ENCODE results near the gene DCBLD2. TPM values are rescaled to one million over a fixed set of nuclear protein-coding genes. Genes with fewer than 3 reads are reported as not detected.
"Not testable (repeated sequence)": the region's sequence is repeated elsewhere in the genome, so short reads cannot be mapped to it uniquely, and the experiment has no call there.

DCBLD2 gene
- total RNA-seq, 4 donors from 2014 or later, result 46.0 to 74.3 (median 54.6) TPM

DNA sequence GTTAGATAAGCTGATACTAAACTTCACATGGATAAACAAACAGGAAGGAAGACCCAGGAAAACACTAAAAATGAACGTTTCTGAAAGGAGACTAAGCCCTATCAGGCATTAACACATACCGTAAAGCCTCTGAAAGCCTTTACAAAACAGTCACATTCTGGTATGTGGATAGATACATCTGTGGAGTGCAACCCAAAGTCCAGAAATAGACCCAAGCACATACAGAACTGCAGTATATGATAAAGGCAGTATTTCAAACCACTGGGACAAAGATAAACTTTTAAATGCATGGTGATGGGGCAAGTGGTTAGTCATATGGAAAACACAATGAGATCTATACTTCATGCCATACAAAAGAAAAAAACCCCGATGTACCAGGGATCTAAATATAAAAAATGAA, 26.0 kb downstream of the DCBLD2 start:
- Histone ChIP-seq H3K27ac (no peak overlapping the region), H3K9me3 (no peaks in the 10 kb centered on the region), H3K4me1 (no peaks in the 10 kb centered on the region), H3K4me3 (replicated peaks in 1 of 3) (no peak overlapping the region), H3K27me3 (no peaks in the 10 kb centered on the region), H3K36me3 (no peaks in the 10 kb centered on the region)
- DNase-seq, result no peak
- 59 to 66% methylated on average over 3 of the region's 3 CpGs for WGBS, 2 donors
- intact Hi-C loops (cut with DNase I), result no loop called here
- TF ChIP-seq, protein P1, sequence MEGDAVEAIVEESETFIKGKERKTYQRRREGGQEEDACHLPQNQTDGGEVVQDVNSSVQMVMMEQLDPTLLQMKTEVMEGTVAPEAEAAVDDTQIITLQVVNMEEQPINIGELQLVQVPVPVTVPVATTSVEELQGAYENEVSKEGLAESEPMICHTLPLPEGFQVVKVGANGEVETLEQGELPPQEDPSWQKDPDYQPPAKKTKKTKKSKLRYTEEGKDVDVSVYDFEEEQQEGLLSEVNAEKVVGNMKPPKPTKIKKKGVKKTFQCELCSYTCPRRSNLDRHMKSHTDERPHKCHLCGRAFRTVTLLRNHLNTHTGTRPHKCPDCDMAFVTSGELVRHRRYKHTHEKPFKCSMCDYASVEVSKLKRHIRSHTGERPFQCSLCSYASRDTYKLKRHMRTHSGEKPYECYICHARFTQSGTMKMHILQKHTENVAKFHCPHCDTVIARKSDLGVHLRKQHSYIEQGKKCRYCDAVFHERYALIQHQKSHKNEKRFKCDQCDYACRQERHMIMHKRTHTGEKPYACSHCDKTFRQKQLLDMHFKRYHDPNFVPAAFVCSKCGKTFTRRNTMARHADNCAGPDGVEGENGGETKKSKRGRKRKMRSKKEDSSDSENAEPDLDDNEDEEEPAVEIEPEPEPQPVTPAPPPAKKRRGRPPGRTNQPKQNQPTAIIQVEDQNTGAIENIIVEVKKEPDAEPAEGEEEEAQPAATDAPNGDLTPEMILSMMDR (IDR thresholded peaks at IDR 0.05), result no peak
- no peak for TF ChIP-seq POLR2A (IDR thresholded peaks at IDR 0.05)

DNA sequence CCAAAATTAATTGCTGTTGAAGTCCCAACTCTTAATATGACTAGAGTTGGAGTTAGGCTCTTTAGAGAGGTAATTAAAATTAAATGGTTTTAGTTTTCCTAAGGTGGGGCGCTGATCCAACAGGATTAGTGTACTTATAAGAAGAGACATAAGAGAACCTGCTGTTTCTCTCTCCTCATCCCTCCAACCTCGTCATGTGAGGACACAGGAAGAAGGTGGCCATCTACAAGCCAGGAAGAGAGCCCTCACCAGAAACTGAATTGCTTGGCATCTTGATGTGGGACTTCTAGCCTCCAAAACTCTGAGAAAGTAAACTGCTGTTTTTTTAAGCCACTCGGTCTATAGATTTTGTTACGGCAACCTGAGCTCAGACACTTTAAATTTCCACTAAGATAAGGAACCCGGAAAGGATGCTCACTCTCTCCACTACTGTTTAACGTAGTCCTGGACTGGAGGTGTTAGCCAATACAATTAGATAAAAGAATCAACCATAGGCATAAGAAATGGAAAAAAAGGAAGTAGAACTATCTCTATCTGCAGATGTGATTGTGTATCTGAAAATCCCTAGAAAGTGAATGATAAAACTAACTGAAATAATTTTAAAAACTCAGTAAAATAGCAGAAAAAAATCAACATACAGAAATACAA, 26.8 kb downstream of the DCBLD2 start:
- 81 to 89% methylated on average over 6 of the region's 6 CpGs for WGBS, 2 donors
- H3K4me1 ChIP-seq, result no peaks in the 10 kb centered on the region
- H3K4me3 ChIP-seq (replicated peaks in 1 of 3), result no peak overlapping the region
- intact Hi-C loops (cut with DNase I), result no loop called here
- no peaks in the 10 kb centered on the region for H3K27me3 ChIP-seq
- TF ChIP-seq, protein P1 (IDR thresholded peaks at IDR 0.05), result no peak
- no peak for TF ChIP-seq POLR2A (IDR thresholded peaks at IDR 0.05)
- no peaks in the 10 kb centered on the region for H3K9me3 ChIP-seq
- H3K36me3 ChIP-seq, result no peaks in the 10 kb centered on the region
- H3K27ac ChIP-seq, result no peak overlapping the region
- no peak for DNase-seq

DNA sequence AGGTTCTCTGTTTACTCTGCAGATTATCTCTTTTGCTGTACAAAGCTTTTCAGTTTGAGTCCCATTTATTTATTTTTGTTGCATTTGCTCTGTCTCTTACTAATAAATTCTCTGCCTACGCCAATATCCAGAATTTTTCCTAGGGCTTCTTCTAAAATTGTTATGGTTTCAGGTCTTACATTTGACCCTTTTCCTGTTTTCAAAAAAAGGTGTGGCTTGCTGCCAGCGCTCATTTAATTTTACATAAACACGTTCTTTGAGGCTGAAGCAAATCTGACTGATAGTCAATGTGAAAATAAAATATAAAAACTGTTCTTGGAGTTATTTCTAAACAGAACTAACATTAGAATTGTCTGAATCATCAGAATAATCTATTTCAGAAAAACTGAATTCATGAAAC, 32.1 kb downstream of the DCBLD2 start:
- intact Hi-C loops (cut with DNase I), result no loop called here
- no peaks in the 10 kb centered on the region for H3K4me1 ChIP-seq
- 81 to 85% methylated on average over 3 of the region's 3 CpGs for WGBS, 2 donors

DNA sequence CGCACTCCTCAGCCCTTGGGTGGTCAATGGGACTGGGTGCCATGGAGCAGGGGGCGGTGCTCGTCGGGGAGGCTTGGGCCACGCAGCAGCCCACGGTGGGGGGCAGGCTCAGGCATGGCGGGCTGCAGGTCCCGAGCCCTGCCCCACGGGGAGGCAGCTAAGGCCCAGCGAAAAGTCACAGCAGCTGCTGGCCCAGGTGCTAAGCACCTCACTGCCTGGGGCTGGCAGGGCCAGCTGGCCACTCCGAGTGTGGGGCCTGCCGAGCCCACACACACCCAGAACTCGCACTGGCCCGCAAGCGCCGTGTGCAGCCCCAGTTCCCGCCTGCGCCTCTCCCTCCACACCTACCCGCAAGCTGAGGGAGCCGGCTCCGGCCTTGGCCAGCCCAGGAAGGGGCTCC, 43.5 kb downstream of the DCBLD2 start:
- H3K27ac ChIP-seq; H3K36me3 ChIP-seq; H3K4me1 ChIP-seq; H3K9me3 ChIP-seq; intact Hi-C loops (cut with DNase I); H3K4me3 ChIP-seq (replicated peaks in 1 of 3); H3K27me3 ChIP-seq; DNase-seq: not testable (repeated sequence)
- 92 to 100% methylated on average over 6 to 17 of the region's 21 CpGs for WGBS, 2 donors

More for the DNA sequence above, 32.1 kb downstream of the DCBLD2 start:
- H3K27me3 ChIP-seq, result no peaks in the 10 kb centered on the region
- no peaks in the 10 kb centered on the region for H3K36me3 ChIP-seq
- H3K9me3 ChIP-seq, result no peaks in the 10 kb centered on the region
- TF ChIP-seq, protein P1 (IDR thresholded peaks at IDR 0.05), result no peak
- TF ChIP-seq POLR2A (IDR thresholded peaks at IDR 0.05), result no peak
- no peak overlapping the region for H3K4me3 ChIP-seq (replicated peaks in 1 of 3)
- DNase-seq, result no peak
- H3K27ac ChIP-seq, result no peak overlapping the region

DNA sequence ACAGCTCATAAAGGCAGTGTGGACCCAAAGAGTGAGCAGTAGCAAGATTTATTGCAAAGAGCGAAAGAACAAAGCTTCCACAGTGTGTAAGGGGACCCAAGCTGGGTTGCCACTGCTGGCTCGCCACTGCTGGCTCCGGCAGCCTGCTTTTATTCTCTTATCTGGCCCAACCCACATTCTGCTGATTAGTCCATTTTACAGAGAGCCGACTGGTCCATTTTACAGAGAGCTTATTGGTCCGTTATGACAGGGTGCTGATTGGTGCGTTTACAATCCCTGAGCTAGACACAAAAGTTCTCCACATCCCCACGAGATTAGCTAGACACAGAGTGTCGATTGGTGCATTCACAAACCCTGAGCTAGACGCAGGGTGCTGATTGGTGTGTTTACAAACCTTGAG, 44.2 kb downstream of the DCBLD2 start:
- H3K4me1 ChIP-seq; H3K27me3 ChIP-seq; H3K4me3 ChIP-seq (replicated peaks in 1 of 3); DNase-seq; intact Hi-C loops (cut with DNase I); H3K9me3 ChIP-seq; H3K27ac ChIP-seq; H3K36me3 ChIP-seq: not testable (repeated sequence)
- WGBS, 2 donors, result 88 to 94% methylated on average over 9 of the region's 9 CpGs

DNA sequence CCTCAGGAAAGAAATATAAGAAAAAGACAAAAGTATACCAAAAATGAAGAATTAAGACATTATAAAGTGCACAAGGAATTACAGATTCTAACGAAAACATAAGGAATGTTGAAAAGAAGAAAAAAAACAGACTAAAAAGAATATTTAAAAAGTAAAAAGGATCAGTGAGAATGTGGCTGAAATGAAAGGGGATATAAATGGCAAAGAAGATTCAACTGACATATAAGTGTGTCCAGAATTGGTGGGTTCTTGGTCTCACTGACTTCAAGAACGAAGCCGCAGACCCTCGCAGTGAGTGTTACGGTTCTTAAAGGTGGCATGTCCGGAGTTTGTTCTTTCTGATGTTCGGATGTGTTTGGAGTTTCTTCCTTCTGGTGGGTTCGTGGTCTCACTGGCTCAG, 44.8 kb downstream of the DCBLD2 start:
- DNase-seq, result no peak
- no peaks in the 10 kb centered on the region for H3K9me3 ChIP-seq
- H3K36me3 ChIP-seq, result no peaks in the 10 kb centered on the region
- no peak overlapping the region for H3K4me3 ChIP-seq (replicated peaks in 1 of 3)
- peaks cover 0 to 3% of the 10 kb centered on the region in 2 donors for H3K4me1 ChIP-seq
- 92 to 96% methylated on average over 8 of the region's 8 CpGs for WGBS, 2 donors
- H3K27me3 ChIP-seq, result no peaks in the 10 kb centered on the region
- intact Hi-C loops (cut with DNase I), result no loop called here
- H3K27ac ChIP-seq, result no peak overlapping the region
- TF ChIP-seq, protein P1 (IDR thresholded peaks at IDR 0.05), result no peak
- no peak for TF ChIP-seq POLR2A (IDR thresholded peaks at IDR 0.05)
